ENCODE data around the gene SEPTIN2. TPM values are rescaled to one million over a fixed set of nuclear protein-coding genes. Genes with fewer than 3 reads are reported as not detected.
A peak's percentile ranks its signal among the peaks of the same experiment; 100 is the strongest.

SEPTIN2 gene
- total and polyA plus RNA-seq, 2 donors (not counting 3 experiments of a cell fraction or from before 2014, with no cell fraction given) = 427 to 512 TPM

GRCh38 chr2:241357531-241357930 lies 41.8 kb downstream of the SEPTIN2 start:
- peak overlapping the region in 1 of 3 experiments; percentile 91 for H3K4me3 ChIP-seq (replicated peaks in 1 of 3; ENCODE audit: insufficient read depth in 1 of 3, low read depth in 1 of 3, low read length in 3 of 3)
- no TSS peak for BruUV-seq (replicated peaks)
- H2AFZ ChIP-seq (ENCODE audit: low read depth, low read length) = no peak overlapping the region
- no peaks in the 10 kb centered on the region for H3K27me3 ChIP-seq (ENCODE audit: control insufficient read depth in 2 of 2, insufficient read depth in 2 of 2, low read length in 2 of 2)
- CTCF ChIA-PET = no interaction called here
- no peak for TF ChIP-seq POLR2A (IDR thresholded peaks at IDR 0.05; ENCODE audit: low read depth, low read length)
- no peak for TF ChIP-seq POLR2AphosphoS5 (IDR thresholded peaks at IDR 0.05; ENCODE audit: insufficient read depth, low read depth, low read length)
- TF ChIP-seq FOS (IDR thresholded peaks at IDR 0.05; ENCODE audit: borderline replicate concordance, insufficient read depth, low read length) = no peak
- TF ChIP-seq, protein P1, sequence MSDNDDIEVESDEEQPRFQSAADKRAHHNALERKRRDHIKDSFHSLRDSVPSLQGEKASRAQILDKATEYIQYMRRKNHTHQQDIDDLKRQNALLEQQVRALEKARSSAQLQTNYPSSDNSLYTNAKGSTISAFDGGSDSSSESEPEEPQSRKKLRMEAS (IDR thresholded peaks at IDR 0.05; ENCODE audit: insufficient read depth, insufficient read length) = no peak
- TF ChIP-seq MYC (IDR thresholded peaks at IDR 0.05; ENCODE audit: low read depth, low read length) = no peak
- TF ChIP-seq GATA2 (IDR thresholded peaks at IDR 0.05; ENCODE audit: insufficient read depth, insufficient read length, low read depth, low read length) = no peak
- TF ChIP-seq EZH2 (IDR thresholded peaks at IDR 0.05; ENCODE audit: borderline replicate concordance, low read depth, low read length, severe bottlenecking) = no peak
- no peak for TF ChIP-seq JUN (IDR thresholded peaks at IDR 0.05; ENCODE audit: borderline replicate concordance, insufficient read depth, insufficient read length, low read depth)
- no peak for TF ChIP-seq CTCF (IDR thresholded peaks at IDR 0.05; ENCODE audit: extremely low read depth in 1 of 2, insufficient read depth in 1 of 2, low read depth in 1 of 2, low read length in 2 of 2)
- H3K4me1 ChIP-seq (ENCODE audit: control insufficient read depth, extremely low read depth, insufficient read depth, low read length) = peaks cover 21% of the 10 kb centered on the region
- H3K36me3 ChIP-seq (ENCODE audit: control insufficient read depth in 2 of 2, extremely low read depth in 1 of 2, insufficient read depth in 2 of 2, low read length in 2 of 2) = peaks cover 6 to 12% of the 10 kb centered on the region in 2 experiments
- H3K79me2 ChIP-seq (ENCODE audit: control insufficient read depth, insufficient read depth, low read length) = peaks cover 52% of the 10 kb centered on the region
- H3K27ac ChIP-seq (ENCODE audit: insufficient read depth, low read depth, low read length) = no peak overlapping the region
- intact Hi-C loops (cut with micrococcal nuclease) (loop anchor here (5.0 kb wide), 5 partner anchors 150 to 525 kb away; partner anchors contain the start of genes BOK, ING5 and STK25), dilution Hi-C loops (cut with MboI; ENCODE audit: extremely low pct_ligation_motif_present, low sequenced_read_pairs) (no loop called here)
- peak overlapping the region; percentile 94 for H3K4me2 ChIP-seq (ENCODE audit: insufficient read depth, low read length)
- H3K9ac ChIP-seq (replicated peaks; ENCODE audit: extremely low read depth, insufficient read depth, low read length) = no peak overlapping the region
- no peaks in the 10 kb centered on the region for H3K9me1 ChIP-seq (replicated peaks; ENCODE audit: control insufficient read depth, extremely low read depth, insufficient read depth, low read length)
- FAIRE-seq (no peak), DNase-seq (ENCODE audit: low read depth, low spot score) (no peak)
- POLR2A ChIA-PET = no interaction called here
- no peaks in the 10 kb centered on the region for H4K20me1 ChIP-seq (replicated peaks; ENCODE audit: control insufficient read depth, extremely low read depth, insufficient read depth, low read length)
- no peaks in the 10 kb centered on the region for H3K9me3 ChIP-seq (replicated peaks; ENCODE audit: control insufficient read depth, insufficient read depth, low read length)
